GM06990 (cell line): ENCODE measurements around the gene CDH4.

Experiments used
- DNase-seq: peaks from one replicate; pipeline ENCODE4 v3.0.0-alpha.2; 2011; ENCODE audit not compliant: insufficient read length; ENCODE audit errors: extremely low read depth
- H3K27me3 ChIP-seq: replicated peaks from 2 replicates; pipeline ENCODE4 v1.6.0; 2011; ENCODE audit warnings: low read length; ENCODE audit not compliant: control insufficient read depth, insufficient read depth
- H3K36me3 ChIP-seq: 2 replicates; pipeline ENCODE4 v1.5.1; 2011; ENCODE audit warnings: low read length; ENCODE audit not compliant: control insufficient read depth, insufficient read depth
- H3K4me3 ChIP-seq: replicated peaks from 2 replicates; pipeline ENCODE4 v1.5.1; 2011; ENCODE audit warnings: low read depth, mild to moderate bottlenecking, control low read depth, low read length
- TF ChIP-seq, protein P1 (sequence below): IDR thresholded peaks from 2 replicates; pipeline ENCODE4 v1.5.1; 2011; ENCODE audit warnings: low read length, control low read depth, mild to moderate bottlenecking, inconsistent platforms; ENCODE audit not compliant: insufficient read depth, poor library complexity, severe bottlenecking

CDH4 gene

DNA sequence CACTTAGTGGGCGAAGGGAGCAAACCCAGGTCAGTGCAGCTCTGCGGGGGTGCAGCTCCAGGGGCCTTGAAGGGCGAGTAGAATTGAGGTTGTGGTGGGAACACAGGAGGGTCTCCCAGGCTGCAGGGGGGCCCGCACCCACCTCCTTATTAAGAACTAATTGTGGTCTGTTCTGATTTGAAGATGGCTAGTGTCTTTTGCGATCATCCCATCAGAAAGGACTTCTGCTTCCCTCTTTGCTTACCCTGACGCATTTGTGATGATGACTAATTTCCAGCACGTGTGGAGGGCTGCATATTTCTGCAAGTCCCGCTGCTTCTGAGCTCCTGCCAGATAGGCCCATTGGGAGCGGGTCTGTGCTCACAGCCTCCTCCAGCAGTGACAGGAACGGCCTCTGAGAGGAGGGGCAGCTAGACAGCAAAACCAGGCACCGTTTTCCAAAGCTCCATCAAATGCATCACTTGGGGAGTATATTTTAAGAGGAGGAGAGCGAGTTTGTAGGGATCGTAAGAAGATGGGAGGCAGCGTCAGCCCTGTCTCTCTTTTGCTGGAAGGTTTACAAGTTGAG lies 268.9 kb downstream of the CDH4 start:
- no peak for DNase-seq
- Histone ChIP-seq H3K27me3 (no peaks in the 10 kb centered on the region), H3K36me3 (no peaks in the 10 kb centered on the region), H3K4me3 (no peak overlapping the region)
- TF ChIP-seq, protein P1, sequence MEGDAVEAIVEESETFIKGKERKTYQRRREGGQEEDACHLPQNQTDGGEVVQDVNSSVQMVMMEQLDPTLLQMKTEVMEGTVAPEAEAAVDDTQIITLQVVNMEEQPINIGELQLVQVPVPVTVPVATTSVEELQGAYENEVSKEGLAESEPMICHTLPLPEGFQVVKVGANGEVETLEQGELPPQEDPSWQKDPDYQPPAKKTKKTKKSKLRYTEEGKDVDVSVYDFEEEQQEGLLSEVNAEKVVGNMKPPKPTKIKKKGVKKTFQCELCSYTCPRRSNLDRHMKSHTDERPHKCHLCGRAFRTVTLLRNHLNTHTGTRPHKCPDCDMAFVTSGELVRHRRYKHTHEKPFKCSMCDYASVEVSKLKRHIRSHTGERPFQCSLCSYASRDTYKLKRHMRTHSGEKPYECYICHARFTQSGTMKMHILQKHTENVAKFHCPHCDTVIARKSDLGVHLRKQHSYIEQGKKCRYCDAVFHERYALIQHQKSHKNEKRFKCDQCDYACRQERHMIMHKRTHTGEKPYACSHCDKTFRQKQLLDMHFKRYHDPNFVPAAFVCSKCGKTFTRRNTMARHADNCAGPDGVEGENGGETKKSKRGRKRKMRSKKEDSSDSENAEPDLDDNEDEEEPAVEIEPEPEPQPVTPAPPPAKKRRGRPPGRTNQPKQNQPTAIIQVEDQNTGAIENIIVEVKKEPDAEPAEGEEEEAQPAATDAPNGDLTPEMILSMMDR: no peak

DNA sequence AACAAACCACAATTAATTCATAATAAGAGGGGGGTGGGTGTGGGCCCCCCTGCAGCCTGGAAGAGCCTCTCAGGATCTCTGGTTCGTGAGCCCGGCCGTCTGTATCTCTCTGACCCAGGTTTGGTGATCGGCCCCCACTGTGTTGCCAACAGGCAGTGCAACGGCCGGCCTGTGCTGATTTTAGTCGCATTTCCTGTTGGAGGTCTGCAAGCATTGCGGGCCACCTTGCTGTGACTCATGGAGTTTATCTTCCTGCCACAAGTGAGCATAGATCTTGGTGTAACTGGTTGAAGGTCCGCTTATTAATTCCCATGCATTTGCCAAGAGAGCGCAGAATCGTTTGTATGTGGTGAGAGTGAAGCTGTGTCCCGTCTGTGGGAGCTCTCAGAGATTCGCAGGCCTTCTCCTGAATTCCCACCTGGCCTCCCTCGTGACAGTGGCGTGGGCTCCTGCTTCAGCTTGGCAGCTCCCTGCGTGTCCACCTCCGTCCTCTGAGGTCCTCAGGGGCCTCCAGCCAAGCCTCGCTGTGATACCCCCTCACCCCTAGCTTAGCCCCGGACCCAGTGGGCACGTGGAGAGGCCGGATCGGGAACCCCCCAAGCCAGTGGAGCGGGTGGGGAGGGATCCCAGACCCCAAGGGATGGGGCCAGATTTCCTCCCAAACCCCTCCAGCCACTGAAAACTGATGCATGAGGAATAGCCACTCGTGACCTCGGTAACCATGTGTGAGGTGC lies 269.8 kb downstream of the CDH4 start:
- no peaks in the 10 kb centered on the region for H3K27me3 ChIP-seq
- DNase-seq: no peak
- TF ChIP-seq, protein P1: no peak
- H3K4me3 ChIP-seq: no peak overlapping the region
- H3K36me3 ChIP-seq: no peaks in the 10 kb centered on the region

DNA sequence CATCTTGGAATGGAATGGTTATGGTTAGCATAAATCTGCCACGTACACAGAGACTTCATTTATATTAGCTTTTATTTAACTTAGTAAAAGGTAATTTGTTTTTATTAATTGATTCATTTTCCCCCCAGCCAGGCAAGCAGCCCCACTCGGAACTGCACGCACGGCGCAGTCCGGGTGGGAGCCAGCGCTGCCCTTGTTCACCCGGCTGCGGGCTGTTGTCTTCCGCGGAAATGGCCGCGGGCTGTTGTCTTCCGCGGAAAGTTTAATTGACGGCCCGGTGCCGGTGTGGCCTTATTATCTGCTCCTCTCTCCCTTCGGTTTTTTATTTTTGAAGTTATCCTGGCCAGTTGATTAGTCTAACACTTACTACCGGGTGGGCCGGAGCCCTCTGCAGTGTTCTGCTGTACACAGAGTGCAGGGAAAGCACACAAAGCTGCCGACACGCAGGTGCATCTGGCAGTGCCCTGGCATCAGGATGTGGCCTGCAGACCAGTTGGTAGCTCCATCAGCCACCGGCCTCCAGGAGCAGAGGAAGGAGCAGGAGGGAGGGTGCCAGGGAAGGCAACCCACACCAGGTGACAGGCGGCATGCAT lies 270.5 kb downstream of the CDH4 start:
- Histone ChIP-seq H3K36me3 (no peaks in the 10 kb centered on the region), H3K4me3 (no peak overlapping the region), H3K27me3 (no peaks in the 10 kb centered on the region)
- TF ChIP-seq, protein P1: no peak
- no peak for DNase-seq

DNA sequence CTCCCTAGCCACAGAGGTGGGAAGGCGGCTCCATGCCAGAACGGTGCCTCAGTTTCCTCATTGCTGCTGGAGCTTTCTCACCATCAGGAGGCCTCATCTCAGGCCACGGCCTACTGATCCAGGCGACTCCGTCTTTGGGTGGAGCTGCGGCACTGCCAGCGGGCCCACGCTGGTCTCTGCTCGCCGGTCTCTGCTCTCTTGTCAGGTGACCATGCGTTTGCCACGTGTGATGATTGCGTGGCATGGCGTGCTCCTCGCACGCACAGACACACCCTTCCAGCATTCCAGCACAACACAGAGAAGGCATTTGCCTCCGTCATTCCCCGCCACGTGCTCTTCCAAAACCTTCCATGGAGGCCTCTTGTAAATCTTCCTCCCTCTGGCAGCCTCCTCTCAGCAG lies 271.1 kb downstream of the CDH4 start:
- no peak for DNase-seq
- no peaks in the 10 kb centered on the region for H3K27me3 ChIP-seq
- H3K4me3 ChIP-seq: no peak overlapping the region
- no peaks in the 10 kb centered on the region for H3K36me3 ChIP-seq
- TF ChIP-seq, protein P1: no peak

DNA sequence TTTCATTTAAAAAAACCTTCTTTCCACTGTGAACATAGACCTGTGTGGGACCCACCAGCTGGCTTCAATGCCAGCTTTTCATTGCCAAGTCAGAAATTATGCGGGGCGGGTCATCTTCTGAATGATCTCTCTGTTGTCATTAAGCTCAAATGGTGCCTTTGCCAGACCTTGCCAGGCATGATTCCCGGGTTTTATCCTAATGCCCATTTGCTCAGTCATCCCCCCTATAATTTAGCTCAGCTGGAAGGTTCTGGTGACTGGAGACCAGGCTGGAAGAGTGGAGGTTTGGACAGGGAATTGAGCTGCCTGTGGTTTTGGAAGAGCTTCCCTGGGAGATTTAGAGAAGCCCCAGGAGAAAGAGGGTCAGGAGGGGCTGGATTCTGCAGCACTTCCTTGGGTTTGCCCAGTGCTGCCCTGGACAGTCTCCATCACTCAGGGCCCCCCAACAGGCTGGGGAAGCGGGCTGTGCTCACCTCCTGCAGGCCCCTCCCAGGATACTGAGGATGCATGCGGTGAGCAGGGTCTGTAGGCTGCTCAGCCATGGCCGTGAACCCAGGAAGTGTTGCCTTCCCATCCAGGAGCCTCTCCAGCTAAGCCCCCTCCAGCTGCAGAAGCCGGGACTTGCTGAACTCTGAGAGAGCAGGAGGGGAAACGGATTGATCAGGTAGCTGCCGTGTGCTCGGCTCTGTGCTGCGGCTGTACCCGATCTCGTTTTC lies 273.0 kb downstream of the CDH4 start:
- Histone ChIP-seq H3K36me3 (no peaks in the 10 kb centered on the region), H3K27me3 (no peaks in the 10 kb centered on the region), H3K4me3 (no peak overlapping the region)
- no peak for DNase-seq
- TF ChIP-seq, protein P1: no peak
